GM15510 (cell line): ENCODE data around the gene C5orf63.

Source experiments
- POLR2A ChIP-seq: IDR thresholded peaks from 3 replicates; pipeline ENCODE4 v1.6.1; 2011; ENCODE audit warnings: borderline replicate concordance; ENCODE audit not compliant: insufficient read length; ENCODE audit errors: extremely low read depth

The C5orf63 gene

GRCh38 chr5:127026166-127026565 is 47.1 kb downstream of the C5orf63 start:
- TF ChIP-seq POLR2A: no peak

GRCh38 chr5:127025467-127025866 is 47.8 kb downstream of the C5orf63 start:
- no peak for TF ChIP-seq POLR2A

GRCh38 chr5:127024821-127025220 is 48.5 kb downstream of the C5orf63 start:
- TF ChIP-seq POLR2A: no peak

- TF ChIP-seq POLR2A: no peak
Observed at GRCh38 chr5:127022846-127023245, 50.5 kb downstream of the C5orf63 start.

GRCh38 chr5:127019928-127020327 is 53.4 kb downstream of the C5orf63 start:
- no peak for TF ChIP-seq POLR2A

GRCh38 chr5:127015716-127016115 is 57.6 kb downstream of the C5orf63 start:
- no peak for TF ChIP-seq POLR2A

GRCh38 chr5:127014573-127014972 is 58.7 kb downstream of the C5orf63 start:
- TF ChIP-seq POLR2A: no peak

GRCh38 chr5:127013407-127013806 is 59.9 kb downstream of the C5orf63 start:
- no peak for TF ChIP-seq POLR2A

- TF ChIP-seq POLR2A: no peak
Observed at GRCh38 chr5:127012916-127013315, 60.4 kb downstream of the C5orf63 start.

- TF ChIP-seq POLR2A: no peak
Observed at GRCh38 chr5:127011961-127012644, 61.2 kb downstream of the C5orf63 start.

GRCh38 chr5:127011153-127011552 is 62.1 kb downstream of the C5orf63 start:
- TF ChIP-seq POLR2A: no peak

GRCh38 chr5:127010362-127010761 is 62.9 kb downstream of the C5orf63 start:
- no peak for TF ChIP-seq POLR2A

- no peak for TF ChIP-seq POLR2A
Observed at GRCh38 chr5:127009784-127010183, 63.5 kb downstream of the C5orf63 start.

GRCh38 chr5:127008300-127008975 is 64.9 kb downstream of the C5orf63 start:
- TF ChIP-seq POLR2A: no peak

GRCh38 chr5:127007522-127007921 is 65.8 kb downstream of the C5orf63 start:
- TF ChIP-seq POLR2A: no peak

GRCh38 chr5:127006744-127007143 is 66.6 kb downstream of the C5orf63 start:
- no peak for TF ChIP-seq POLR2A
